GM19455 (cell line): ENCODE results near the gene NOL12.
"Not testable (repeated sequence)": the region's sequence is repeated elsewhere in the genome, so short reads cannot be mapped to it uniquely, and the experiment has no call there.

Experiments used
- ATAC-seq: cut with Tn5 transposase; IDR thresholded peaks from one replicate; pipeline ENCODE4 v1.9.1; 2021; ENCODE audit not compliant: unreplicated experiment

Gene NOL12

DNA sequence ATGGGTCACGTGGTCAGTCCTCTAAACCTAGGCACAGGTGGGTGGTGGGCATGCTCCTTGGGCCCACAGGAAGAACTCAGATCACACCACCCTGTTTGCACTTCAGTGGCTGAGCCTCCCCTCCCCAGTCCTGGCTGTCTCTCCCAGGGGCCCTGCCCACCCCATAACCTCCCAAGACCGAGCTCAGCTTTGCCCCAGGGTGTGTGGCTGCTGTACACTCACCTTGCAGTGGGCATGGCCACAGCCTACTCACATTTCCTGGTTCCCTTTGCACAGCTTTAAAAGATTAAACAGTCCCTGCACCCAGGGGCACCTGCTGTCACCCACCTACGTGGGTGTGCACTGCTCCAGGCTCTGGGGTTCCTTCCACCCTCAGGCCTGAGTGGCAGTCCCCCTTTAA lies 24.5 kb downstream of the NOL12 start:
- ATAC-seq = no peak

DNA sequence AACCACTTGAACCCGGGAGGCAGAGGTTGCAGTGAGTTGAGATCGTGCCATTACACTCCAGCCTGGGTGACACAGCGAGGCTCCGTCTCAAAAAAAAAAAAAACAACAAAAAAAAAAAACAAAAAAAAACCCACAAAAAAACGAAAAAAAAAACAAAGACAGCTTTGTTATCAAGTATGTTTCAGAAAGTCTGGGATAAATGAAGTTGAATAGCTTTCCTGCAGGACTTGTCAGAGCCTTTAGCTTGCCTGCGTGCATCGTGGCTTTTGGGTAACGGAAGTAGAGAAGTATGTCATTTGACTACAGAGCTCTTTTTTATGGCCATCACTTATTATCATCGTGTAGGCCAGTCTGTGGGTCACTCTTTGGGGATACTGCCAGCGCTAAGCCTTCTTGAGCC lies 25.3 kb downstream of the NOL12 start:
- no peak for ATAC-seq

DNA sequence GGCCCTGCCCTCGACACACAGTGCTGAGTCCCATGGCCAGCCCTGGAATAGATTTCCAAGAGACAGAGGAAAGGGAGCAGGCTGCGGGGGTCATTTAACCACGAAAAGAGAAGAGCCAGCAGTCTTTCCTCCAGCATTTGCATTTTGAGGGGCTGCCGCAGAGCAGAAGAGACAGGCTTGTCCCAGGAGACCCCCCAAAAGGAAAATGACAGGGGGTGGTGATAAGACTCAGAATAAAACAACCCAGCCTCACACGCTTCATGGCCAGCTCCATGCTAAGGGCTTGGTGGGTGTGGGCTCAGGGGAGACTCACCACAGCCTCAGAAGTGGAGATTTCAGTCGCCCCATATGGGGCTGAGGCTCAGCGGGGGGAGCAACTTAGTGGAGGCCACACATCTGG lies 27.6 kb downstream of the NOL12 start:
- no peak for ATAC-seq

DNA sequence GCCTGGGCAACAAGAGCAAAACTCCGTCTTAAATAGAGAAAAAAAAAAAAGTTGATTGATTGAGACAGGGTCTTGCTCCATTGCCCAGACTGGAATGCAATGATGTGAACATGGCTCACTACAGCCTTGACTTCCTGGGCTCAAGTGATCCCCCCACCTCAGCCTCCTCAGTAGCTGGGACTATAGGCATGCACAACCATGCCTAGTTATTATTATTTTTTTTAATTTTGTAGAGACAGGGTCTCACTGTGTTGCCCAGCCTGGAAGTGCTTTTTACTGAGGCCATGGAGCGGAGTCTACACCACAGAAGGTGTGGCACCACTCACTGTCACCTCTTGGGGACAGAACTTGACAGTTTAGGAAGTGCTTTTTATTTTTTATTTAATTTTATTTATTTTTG lies 28.5 kb downstream of the NOL12 start:
- ATAC-seq = no peak

DNA sequence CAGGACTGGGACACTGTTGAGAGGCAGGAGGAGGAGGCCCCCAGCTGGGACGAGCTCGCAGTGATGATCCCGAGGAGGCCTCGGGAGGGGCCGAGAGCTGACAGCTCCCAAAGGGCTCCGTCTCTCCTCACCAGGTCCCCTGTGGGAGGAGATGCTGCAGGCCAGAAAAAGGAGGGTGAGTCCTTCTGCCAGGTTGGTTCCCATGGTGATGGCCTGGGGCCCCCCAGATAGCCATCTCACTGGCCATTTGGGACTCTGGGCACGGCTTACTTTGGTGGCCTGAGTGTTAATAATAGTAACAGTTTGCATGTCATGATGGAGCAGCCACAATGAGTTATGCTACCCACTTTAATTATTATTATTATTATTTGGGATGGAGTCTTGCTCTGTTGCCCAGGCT lies 29.6 kb downstream of the NOL12 start:
- no peak for ATAC-seq

DNA sequence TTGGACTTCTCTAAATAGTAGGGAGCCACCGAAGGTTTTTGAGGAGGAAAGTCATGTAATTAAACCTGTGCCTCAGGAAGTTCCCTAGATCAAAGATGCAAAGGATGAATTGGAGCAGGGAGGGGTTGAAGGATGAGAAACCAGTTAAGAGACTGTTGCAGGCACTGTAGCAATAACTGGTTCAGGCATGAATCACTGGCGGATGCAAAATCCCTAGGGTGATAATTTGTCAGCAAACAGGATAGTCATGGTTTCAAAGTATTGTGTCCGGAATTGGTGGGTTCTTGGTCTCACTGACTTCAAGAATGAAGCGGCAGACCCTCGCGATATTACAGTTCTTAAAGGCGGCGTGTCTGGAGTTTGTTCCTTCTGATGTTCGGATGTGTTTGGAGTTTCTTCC lies 30.6 kb downstream of the NOL12 start:
- ATAC-seq = no peak

DNA sequence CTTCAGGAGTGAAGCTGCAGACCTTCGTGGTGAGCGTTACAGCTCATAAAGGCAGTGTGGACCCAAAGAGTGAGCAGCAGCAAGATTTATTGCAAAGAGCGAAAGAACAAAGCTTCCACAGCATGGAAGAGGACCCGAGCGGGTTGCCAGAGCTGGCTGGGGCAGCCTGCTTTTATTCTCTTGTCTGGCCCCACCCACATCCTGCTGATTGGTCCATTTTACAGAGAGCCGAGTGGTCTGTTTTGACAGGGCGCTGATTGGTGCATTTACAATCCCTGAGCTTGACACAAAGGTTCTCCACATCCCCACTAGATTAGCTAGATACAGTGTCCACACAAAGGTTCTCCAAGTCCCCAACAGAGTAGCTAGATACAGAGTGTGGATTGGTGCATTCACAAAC lies 31.1 kb downstream of the NOL12 start:
- not testable (repeated sequence) for ATAC-seq

DNA sequence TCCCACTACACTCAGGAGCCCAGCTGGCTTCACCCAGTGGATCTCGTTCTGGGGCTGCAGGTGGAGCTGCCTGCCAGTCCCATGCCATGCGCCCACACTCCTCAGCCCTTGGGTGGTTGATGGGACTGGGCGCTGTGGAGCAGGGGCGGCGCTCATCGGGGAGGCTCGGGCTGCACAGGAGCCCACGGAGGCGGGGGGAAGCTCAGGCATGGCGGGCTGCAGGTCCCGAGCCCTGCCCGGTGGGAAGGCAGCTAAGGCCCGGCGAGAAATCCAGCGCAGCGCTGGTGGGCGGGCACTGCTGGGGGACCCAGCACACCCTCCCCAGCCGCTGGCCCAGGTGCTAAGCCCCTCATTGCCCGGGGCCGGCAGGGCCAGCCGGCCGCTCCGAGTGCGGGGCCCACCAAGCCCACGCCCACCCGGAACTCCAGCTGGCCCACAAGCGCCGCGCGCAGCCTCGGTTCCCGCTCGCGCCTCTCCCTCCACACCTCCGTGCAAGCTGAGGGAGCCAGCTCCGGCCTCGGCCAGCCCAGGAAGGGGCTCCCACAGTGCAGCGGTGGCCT lies 31.7 kb downstream of the NOL12 start:
- not testable (repeated sequence) for ATAC-seq

DNA sequence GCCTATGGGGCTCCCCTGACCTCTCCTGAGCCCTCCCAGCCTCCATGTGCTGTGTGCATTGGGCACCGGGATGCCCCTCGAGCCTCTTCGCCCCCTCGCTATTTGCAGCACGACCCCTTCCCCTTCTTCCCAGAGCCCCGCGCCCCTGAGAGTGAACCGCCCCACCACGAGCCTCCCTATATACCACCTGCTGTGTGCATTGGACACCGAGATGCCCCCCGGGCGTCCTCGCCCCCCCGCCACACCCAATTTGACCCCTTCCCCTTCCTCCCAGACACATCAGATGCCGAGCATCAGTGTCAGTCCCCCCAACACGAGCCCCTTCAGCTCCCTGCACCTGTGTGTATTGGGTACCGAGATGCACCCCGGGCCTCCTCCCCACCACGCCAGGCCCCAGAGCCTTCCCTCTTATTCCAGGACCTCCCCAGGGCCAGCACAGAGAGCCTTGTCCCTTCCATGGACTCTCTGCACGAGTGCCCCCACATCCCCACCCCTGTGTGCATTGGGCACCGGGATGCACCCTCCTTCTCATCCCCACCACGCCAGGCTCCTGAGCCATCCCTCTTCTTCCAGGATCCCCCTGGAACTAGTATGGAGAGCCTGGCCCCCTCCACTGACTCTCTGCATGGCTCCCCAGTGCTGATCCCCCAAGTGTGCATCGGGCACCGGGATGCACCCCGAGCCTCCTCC lies 39.6 kb downstream of the NOL12 start:
- no peak for ATAC-seq

DNA sequence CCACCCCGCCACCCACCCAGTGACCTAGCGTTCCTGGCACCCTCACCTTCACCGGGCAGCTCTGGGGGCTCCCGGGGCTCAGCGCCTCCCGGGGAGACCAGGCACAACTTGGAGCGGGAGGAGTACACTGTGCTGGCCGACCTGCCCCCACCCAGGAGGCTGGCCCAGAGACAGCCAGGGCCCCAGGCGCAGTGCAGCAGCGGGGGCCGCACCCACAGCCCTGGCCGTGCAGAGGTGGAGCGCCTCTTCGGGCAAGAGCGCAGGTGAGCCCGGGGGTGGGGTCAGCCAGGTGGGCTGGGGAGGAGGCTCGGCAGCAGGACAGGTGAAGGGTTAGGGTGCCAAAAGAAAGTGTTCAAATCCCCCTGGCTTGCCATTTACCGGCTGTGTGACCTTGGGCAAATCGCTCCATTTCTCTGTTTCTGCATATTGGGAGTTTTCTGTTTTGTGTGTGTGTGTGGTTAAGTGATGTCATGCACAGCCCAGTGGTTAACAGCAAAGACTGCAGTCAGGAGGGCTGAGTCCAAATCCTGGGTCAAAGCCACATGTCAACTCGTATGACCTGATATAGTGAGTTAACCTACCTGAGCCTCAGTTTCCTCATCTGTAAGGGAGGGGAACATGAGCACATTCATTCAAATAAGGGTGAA lies 40.2 kb downstream of the NOL12 start:
- ATAC-seq = no peak

DNA sequence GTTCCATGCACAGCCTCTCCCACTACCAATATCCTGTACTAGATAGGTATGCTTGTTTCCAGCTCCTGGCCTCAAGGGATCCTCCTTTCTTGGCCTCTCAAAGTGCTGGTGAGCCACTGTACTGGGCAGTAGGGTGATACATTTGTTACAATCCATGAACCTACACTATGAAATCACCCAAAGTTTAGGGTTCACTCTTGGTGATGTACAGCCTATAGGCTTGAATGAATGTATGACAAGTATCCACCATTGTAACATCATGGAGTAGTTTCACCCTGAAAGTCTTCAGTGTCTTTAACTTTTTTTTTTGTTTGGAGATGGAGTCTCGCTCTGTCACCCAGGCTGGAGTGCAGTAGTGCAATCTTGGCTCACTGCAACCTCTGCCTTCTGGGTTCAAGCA lies 42.5 kb downstream of the NOL12 start:
- no peak for ATAC-seq

DNA sequence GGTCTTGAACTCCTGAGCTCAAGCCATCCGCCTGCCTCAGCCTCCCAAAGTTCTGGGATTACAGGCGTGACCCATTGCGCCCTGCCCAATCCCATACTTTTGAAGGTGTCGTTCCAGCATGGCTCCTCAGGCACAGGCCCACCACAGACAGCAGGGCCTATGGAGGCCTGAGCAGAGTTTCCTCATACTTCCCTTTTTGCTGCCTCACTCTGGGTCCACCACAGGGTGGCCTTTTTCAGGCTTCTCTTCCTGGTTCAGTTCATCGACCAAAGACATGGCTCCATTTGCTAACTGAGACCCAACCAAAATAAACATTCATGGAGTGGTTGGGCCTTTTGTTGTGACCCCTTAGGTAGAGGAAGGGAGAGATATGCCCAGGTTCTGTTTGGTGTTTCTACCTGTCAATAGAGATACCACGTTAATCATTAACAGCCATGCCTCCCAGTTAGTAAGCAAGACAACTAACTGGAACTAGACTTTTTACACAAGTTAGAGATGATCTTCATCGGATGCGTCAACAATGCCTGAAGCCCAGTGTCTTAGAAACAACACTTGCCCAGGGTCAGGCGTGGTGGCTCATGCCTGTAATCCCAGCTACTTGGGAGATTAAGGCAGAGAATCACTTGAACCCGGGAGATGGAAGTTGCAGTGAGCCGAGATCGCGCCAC lies 45.8 kb downstream of the NOL12 start:
- ATAC-seq = no peak

DNA sequence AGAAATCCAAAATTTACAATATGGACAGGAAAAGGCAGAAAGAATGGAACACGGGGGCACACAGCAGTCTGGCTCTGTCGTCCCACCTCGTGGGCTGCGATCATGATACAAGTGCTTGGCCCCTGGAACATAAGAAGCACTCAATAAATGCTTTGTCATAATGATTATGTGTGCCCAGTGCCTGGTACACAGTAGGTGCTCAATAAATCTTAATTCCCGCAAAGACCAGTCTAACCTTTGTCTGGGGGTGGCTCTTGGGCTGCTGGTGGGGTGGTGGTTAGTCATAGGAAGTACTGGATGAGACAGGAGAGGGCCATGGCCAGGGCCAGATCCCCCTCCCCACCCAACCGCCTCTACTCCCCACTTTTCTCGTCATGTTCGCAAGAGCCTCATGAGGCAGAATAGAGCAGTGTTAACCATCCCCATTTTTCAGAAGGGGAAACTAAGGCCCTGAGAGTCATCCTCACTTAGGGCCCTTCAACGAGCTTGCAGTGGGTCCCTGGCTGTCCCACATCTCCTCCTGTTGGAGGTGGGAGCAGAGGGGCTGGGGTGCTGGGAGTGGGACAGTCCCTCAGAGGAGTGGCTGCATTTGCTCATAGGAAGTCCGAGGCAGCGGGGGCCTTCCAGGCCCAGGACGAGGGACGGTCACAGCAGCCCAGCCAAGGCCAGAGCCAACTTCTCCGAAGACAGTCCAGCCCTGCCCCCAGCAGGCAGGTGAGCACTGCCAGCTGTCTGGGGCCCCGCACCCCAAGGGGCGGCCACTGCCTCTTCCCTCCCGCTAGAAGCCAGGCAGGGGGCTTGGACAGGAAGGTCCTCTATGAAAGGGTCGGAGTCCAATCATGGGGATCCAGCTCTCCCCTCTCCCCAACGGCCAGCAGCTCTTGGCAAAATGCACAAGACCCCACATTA lies 46.8 kb downstream of the NOL12 start:
- ATAC-seq = no peak

DNA sequence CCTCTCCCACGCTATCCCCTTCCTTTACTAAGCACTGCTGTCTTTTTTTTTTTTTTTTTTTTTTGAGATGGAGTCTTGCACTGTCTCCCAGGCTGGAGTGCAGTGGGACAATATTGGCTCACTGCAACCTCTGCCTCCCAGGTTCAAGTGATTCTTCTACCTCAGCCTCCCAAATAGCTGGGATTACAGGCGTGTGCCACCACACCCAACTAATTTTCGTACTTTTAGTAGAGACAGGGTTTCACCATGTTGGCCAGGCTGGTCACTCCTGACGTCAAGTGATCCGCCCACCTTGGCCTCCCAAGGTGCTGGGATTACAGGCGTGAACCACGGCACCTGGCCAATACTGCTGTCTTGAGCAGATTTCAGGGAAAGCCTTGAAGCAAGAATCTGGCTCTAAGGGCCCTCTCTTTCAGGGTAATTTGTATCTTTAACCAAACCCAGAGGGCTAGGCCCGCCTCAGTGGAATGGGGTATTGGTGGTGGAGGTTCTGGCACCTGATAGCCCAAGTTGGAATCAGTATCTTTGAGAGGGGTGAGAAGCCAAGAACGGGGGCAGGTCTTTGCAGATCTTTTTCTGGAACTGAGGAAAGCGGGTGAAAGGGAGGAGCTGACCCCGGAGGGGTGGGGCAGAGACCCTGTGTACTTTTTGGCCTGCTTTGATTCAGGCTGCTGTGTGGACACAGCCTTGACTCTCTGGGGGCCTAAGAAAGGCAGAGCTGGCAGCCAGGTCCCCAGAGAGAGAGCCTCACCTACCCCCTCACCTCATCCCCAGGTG lies 47.7 kb downstream of the NOL12 start:
- ATAC-seq = no peak

DNA sequence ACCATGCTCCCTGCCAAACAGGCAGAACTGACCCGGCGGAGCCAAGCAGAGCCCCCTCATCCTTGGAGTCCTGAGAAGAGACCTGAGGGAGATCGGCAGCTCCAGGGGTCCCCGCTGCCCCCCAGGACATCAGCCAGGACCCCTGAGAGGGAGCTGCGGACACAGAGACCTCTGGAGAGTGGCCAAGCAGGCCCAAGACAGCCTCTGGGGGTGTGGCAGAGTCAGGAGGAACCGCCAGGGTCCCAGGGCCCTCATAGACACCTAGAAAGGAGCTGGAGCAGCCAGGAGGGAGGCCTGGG lies 48.2 kb downstream of the NOL12 start:
- ATAC-seq = no peak

DNA sequence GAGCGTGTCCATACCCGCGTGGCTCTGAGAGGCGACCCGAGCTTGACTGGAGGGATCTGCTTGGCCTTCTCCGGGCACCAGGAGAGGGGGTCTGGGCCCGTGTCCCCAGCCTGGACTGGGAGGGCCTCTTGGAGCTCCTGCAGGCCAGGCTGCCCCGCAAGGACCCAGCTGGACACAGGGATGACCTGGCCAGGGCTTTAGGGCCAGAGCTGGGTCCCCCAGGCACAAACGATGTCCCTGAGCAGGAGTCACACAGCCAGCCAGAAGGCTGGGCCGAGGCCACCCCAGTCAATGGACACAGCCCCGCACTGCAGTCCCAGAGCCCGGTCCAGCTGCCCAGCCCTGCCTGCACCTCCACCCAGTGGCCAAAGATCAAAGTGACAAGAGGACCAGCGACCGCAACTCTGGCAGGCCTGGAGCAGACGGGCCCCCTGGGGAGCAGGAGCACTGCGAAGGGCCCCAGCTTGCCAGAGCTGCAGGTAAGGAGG lies 48.9 kb downstream of the NOL12 start:
- no peak for ATAC-seq

DNA sequence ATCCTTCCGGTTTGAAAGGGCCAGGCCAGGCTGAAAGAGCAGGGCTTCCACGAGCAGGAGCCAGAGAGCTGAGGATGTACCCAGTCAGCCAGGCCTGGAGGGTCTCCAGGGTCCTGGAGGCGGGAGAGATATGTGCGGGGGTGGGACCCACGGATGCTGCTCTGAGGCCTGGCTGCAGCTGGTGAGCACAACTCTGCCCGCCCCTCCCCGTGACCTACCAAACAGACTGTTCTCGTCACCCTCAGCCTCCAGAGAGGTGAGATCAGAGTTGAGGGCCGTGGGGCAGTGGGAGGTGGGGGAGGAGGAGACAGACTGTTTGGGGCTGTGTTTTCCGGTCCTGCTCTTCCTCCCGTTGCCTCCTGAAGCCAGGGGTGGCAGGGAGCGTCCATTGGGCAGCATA lies 52.9 kb downstream of the NOL12 start:
- ATAC-seq = no peak

DNA sequence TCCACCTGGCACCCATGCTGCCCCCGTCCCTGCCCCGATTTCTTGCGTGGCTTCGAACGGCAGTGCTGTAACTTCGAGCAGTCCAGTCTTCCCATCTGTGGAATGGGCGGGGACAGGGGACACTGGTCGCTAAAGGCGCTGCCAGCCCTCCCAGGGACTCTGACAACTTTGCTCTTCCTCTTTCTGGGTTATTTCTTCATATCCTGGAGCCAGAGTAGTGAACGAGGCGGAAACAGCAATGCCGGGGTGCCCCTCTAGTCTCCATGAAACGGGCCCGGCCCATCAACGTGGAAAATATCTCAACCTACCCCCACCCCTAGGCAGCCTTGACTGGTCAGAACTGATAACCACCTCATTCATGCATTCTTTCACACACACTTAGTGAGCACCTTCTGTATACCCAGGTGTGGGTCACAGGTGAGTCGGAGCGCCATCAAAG lies 53.5 kb downstream of the NOL12 start:
- ATAC-seq = no peak

DNA sequence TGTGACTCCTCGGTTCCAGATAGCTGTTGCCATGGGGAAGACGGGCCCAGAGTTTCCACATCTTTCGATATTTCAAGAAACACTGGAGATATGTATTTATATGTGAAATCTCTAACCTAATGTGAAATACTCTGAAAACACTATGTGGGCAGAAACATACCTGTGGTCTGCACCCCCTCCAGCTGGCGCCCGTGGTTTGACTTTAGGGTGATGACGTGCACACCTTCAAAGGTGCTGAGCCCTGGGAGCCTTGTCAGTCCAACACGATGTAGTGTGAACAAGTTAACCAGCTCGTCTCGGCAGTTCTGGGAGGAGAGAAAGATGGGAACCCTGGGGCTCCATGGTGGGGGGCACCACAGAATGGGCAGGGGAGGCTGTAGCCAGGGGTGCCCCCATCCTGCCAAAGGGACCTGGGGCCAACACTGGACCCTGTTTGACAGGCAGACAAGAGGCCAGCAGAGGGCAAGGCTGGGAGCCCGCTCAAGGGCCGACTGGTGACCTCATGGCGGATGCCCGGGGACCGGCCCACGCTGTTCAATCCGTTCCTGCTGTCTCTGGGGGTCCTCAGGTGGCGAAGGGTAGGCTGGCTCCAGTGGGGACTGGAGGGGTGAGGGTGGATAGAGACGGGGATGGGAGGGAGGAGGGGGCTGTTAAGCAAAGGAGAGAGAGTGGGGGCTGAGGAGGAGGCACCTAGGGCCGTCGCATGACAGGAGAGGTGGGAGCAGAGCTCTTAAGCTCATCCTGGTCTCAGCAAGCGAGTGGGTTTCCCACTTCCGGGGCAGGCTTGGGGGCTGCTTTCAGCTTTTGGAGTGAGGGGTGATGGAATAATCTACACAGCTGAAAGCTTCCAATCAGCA lies 54.5 kb downstream of the NOL12 start:
- ATAC-seq = no peak
